Measurements from ENCODE around the gene ERCC6L2.

- TF ChIP-seq RARB (CRISPR knock-in tag; IDR thresholded peaks at IDR 0.05) = no peak
- no peak for TF ChIP-seq ARNTL (CRISPR knock-in tag; IDR thresholded peaks at IDR 0.05; ENCODE audit: borderline replicate concordance, low read depth)
- TF ChIP-seq ZFP3 (CRISPR knock-in tag; IDR thresholded peaks at IDR 0.05) = no peak
- TF ChIP-seq, protein P1, sequence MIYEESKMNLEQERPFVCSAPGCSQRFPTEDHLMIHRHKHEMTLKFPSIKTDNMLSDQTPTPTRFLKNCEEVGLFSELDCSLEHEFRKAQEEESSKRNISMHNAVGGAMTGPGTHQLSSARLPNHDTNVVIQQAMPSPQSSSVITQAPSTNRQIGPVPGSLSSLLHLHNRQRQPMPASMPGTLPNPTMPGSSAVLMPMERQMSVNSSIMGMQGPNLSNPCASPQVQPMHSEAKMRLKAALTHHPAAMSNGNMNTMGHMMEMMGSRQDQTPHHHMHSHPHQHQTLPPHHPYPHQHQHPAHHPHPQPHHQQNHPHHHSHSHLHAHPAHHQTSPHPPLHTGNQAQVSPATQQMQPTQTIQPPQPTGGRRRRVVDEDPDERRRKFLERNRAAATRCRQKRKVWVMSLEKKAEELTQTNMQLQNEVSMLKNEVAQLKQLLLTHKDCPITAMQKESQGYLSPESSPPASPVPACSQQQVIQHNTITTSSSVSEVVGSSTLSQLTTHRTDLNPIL (CRISPR knock-in tag; IDR thresholded peaks at IDR 0.05; ENCODE audit: low read depth) = no peak
- TF ChIP-seq CSDC2 (CRISPR knock-in tag; IDR thresholded peaks at IDR 0.05) = no peak
- TF ChIP-seq ISL1 (CRISPR knock-in tag; IDR thresholded peaks at IDR 0.05) = no peak
- TF ChIP-seq, protein P2, sequence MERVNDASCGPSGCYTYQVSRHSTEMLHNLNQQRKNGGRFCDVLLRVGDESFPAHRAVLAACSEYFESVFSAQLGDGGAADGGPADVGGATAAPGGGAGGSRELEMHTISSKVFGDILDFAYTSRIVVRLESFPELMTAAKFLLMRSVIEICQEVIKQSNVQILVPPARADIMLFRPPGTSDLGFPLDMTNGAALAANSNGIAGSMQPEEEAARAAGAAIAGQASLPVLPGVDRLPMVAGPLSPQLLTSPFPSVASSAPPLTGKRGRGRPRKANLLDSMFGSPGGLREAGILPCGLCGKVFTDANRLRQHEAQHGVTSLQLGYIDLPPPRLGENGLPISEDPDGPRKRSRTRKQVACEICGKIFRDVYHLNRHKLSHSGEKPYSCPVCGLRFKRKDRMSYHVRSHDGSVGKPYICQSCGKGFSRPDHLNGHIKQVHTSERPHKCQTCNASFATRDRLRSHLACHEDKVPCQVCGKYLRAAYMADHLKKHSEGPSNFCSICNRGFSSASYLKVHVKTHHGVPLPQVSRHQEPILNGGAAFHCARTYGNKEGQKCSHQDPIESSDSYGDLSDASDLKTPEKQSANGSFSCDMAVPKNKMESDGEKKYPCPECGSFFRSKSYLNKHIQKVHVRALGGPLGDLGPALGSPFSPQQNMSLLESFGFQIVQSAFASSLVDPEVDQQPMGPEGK (CRISPR knock-in tag; IDR thresholded peaks at IDR 0.05; ENCODE audit: borderline replicate concordance) = no peak
- no peak for TF ChIP-seq PPARA (CRISPR knock-in tag; IDR thresholded peaks at IDR 0.05; ENCODE audit: borderline replicate concordance)
- TF ChIP-seq TOX (CRISPR knock-in tag; IDR thresholded peaks at IDR 0.05; ENCODE audit: borderline replicate concordance) = no peak
- no peak for TF ChIP-seq ZFP30 (CRISPR knock-in tag; IDR thresholded peaks at IDR 0.05)
- no peak for TF ChIP-seq ZC3H10 (CRISPR knock-in tag; IDR thresholded peaks at IDR 0.05)
- TF ChIP-seq, protein P3, sequence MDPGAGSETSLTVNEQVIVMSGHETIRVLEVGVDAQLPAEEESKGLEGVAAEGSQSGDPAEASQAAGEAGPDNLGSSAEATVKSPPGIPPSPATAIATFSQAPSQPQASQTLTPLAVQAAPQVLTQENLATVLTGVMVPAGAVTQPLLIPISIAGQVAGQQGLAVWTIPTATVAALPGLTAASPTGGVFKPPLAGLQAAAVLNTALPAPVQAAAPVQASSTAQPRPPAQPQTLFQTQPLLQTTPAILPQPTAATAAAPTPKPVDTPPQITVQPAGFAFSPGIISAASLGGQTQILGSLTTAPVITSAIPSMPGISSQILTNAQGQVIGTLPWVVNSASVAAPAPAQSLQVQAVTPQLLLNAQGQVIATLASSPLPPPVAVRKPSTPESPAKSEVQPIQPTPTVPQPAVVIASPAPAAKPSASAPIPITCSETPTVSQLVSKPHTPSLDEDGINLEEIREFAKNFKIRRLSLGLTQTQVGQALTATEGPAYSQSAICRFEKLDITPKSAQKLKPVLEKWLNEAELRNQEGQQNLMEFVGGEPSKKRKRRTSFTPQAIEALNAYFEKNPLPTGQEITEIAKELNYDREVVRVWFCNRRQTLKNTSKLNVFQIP (CRISPR knock-in tag; IDR thresholded peaks at IDR 0.05; ENCODE audit: borderline replicate concordance, low read depth) = no peak
- no peak for TF ChIP-seq BACH2 (CRISPR knock-in tag; IDR thresholded peaks at IDR 0.05; ENCODE audit: borderline replicate concordance)
These were observed 49.2 kb upstream of the ERCC6L2 start for GRCh38 chr9:95826183-95826838.
